Panc1 (cell line): ENCODE data around the gene SGIP1. TPM values are rescaled to one million over a fixed set of nuclear protein-coding genes. Genes with fewer than 3 reads are reported as not detected.

Experiments used
- ATAC-seq: fragments of 200-7000 bp; cut with Tn5 transposase; 2 replicates; pipeline ENCODE4 v1.9.1; 2020; ENCODE audit warnings: mild to moderate bottlenecking, moderate library complexity
- BruUV-seq: library from RNA; stranded (reverse); fragments of 400-500 nt; replicated peaks from 2 replicates; lab custom pipeline; 2021; lab: Mats Ljungman, UMichigan
- CTCF ChIA-PET: fragments of 300-600 bp; sonication (Branson Sonifier 250); formaldehyde crosslinking; loops from one replicate; lab custom pipeline; 2022; ENCODE audit warnings: antibody characterized with exemption; lab: Charles Lee
- POLR2A ChIA-PET: fragments of 300-600 bp; sonication (Branson Sonifier 250); formaldehyde crosslinking; loops from one replicate; lab custom pipeline; 2022; ENCODE audit warnings: antibody characterized with exemption; lab: Charles Lee
- DNase-seq: peaks from one replicate; pipeline ENCODE4 v3.0.0-alpha.2; 2010; ENCODE audit warnings: low read depth, low spot score
- H3K27ac ChIP-seq: 2 replicates; pipeline ENCODE4 v1.5.1; 2011; ENCODE audit warnings: mild to moderate bottlenecking, low read length, inconsistent platforms
- H3K27me3 ChIP-seq: fragments of 200-500 bp; sonication (Bioruptor generic); 2 replicates; pipeline ENCODE4 v1.6.0; 2014; ENCODE audit warnings: low read length, inconsistent platforms; ENCODE audit not compliant: control insufficient read depth, insufficient read depth
- H3K36me3 ChIP-seq: fragments of 200-500 bp; sonication (Bioruptor generic); 2 replicates; pipeline ENCODE4 v1.5.1; 2014; ENCODE audit warnings: inconsistent platforms, mild to moderate bottlenecking, low read length, moderate library complexity; ENCODE audit not compliant: control insufficient read depth, insufficient read depth
- H3K4me1 ChIP-seq: 2 replicates; pipeline ENCODE4 v1.5.1; 2011; ENCODE audit warnings: inconsistent platforms, mild to moderate bottlenecking, low read length, moderate library complexity; ENCODE audit not compliant: control insufficient read depth, insufficient read depth
- H3K4me3 ChIP-seq, 2 experiments: 2 replicates each; pipeline ENCODE4 v1.5.1; 2011 to 2012; ENCODE audit warnings: low read depth in 2 of 2, low read length in 2 of 2, mild to moderate bottlenecking in 2 of 2, inconsistent platforms in 1 of 2, moderate library complexity in 1 of 2
- H3K9me3 ChIP-seq: fragments of 200-500 bp; sonication (Bioruptor generic); 2 replicates; pipeline ENCODE4 v1.5.1; 2014; ENCODE audit warnings: low read depth, mild to moderate bottlenecking, inconsistent platforms, low read length, moderate library complexity; ENCODE audit not compliant: control insufficient read depth, insufficient read depth
- POLR2AphosphoS5 ChIP-seq: IDR thresholded peaks from 2 replicates; pipeline ENCODE4 v1.6.1; 2012; ENCODE audit warnings: mild to moderate bottlenecking, low read depth, low read length, moderate library complexity
- SIN3A ChIP-seq: IDR thresholded peaks from 2 replicates; pipeline ENCODE4 v1.6.1; 2012; ENCODE audit warnings: low read depth, mild to moderate bottlenecking, low read length, moderate library complexity, borderline replicate concordance; ENCODE audit not compliant: insufficient read depth
- TCF7L2 ChIP-seq: IDR thresholded peaks from 2 replicates; pipeline ENCODE4 v1.6.1; 2011; ENCODE audit warnings: mild to moderate bottlenecking, low read depth, low read length, inconsistent platforms
- in situ Hi-C: cut with HindIII; loops from 2 replicates; pipeline ENCODE4 v1.10.0; 2016; ENCODE audit warnings: low sequenced_read_pairs, low pct_unique_long_range_greater_than_20kb
- intact Hi-C: fragments of 100-400 bp; cut with micrococcal nuclease; formaldehyde crosslinking; loops from one replicate; pipeline ENCODE4 v1.10.0; 2022; ENCODE audit not compliant: unreplicated experiment
- total RNA-seq: library from RNA; stranded (reverse); gene quantifications from one replicate; pipeline ENCODE4 v1.2.1, GENCODE V29; 2021; ENCODE audit not compliant: unreplicated experiment
- TF ChIP-seq, protein P1 (sequence below): fragments of 450-650 bp; IDR thresholded peaks from 2 replicates; pipeline ENCODE4 v1.5.1; 2017; ENCODE audit warnings: mild to moderate bottlenecking
- TF ChIP-seq, protein P2 (sequence below), 2 experiments: IDR thresholded peaks; 2 replicates each; pipeline ENCODE4 v1.6.1; 2011 to 2012; ENCODE audit warnings: low read depth in 2 of 2, control low read depth in 1 of 2, low read length in 1 of 2, mild to moderate bottlenecking in 1 of 2, moderate library complexity in 1 of 2; ENCODE audit not compliant: insufficient read depth in 1 of 2

Gene SGIP1
- total RNA-seq, 1 experiment from 2014 or later, result 1.6 TPM

DNA sequence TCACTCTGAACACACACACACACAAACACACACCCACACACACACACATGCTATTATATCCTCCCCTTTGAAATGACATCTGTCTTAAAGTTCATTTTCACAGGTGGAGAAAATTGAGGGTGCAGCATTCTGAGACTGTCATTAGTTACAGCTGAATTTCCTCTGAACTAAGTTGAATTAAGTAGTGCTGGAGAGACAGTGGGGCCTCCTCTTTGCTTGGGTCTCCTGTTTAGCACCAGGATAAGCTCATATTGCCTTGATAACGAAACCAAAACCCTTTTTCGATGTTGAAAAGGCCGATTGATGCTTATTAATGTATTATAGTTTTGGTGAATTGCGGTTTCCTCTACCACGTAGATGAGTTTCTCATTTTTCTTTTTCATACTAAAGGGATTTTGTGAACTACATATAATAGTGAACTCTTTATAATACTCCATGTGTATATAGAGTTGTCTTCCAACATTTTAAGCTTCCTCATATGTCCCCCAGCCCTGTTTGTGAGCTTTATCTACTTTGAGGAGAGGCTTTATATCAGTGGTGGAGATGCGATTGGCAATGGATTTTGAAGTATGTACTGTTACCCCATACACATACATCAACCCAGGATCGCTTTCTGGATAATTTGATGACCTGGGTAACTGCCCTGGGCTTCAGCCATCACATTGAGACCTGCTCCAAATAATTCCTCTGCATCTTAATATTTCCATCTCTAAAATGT is 235.7 kb downstream of the SGIP1 start:
- Histone ChIP-seq H3K4me1 (no peaks in the 10 kb centered on the region), H3K27me3 (no peaks in the 10 kb centered on the region), H3K36me3 (no peaks in the 10 kb centered on the region), H3K9me3 (no peaks in the 10 kb centered on the region), H3K27ac (no peak overlapping the region), H3K4me3 (0 out of 4 replicates have a peak overlapping the region, but pooled peaks of 1 of the 2 experiments have one; percentile 10)
- intact Hi-C loops (loop anchor here (5.0 to 10.0 kb wide), 4 partner anchors 165 to 443 kb away; no protein-coding TSS in a partner anchor), in situ Hi-C loops (no loop called here)
- ChIA-PET POLR2A (no interaction called here), CTCF (interaction anchor here (0.7 kb wide), 1 partner anchor 160 kb away, joined by 3 read pairs; no protein-coding TSS in a partner anchor)
- DNase-seq (no peak), ATAC-seq (no peak)
- TF ChIP-seq, protein P1, sequence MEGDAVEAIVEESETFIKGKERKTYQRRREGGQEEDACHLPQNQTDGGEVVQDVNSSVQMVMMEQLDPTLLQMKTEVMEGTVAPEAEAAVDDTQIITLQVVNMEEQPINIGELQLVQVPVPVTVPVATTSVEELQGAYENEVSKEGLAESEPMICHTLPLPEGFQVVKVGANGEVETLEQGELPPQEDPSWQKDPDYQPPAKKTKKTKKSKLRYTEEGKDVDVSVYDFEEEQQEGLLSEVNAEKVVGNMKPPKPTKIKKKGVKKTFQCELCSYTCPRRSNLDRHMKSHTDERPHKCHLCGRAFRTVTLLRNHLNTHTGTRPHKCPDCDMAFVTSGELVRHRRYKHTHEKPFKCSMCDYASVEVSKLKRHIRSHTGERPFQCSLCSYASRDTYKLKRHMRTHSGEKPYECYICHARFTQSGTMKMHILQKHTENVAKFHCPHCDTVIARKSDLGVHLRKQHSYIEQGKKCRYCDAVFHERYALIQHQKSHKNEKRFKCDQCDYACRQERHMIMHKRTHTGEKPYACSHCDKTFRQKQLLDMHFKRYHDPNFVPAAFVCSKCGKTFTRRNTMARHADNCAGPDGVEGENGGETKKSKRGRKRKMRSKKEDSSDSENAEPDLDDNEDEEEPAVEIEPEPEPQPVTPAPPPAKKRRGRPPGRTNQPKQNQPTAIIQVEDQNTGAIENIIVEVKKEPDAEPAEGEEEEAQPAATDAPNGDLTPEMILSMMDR, result no peak
- TF ChIP-seq POLR2AphosphoS5, result no peak
- TF ChIP-seq, protein P2, sequence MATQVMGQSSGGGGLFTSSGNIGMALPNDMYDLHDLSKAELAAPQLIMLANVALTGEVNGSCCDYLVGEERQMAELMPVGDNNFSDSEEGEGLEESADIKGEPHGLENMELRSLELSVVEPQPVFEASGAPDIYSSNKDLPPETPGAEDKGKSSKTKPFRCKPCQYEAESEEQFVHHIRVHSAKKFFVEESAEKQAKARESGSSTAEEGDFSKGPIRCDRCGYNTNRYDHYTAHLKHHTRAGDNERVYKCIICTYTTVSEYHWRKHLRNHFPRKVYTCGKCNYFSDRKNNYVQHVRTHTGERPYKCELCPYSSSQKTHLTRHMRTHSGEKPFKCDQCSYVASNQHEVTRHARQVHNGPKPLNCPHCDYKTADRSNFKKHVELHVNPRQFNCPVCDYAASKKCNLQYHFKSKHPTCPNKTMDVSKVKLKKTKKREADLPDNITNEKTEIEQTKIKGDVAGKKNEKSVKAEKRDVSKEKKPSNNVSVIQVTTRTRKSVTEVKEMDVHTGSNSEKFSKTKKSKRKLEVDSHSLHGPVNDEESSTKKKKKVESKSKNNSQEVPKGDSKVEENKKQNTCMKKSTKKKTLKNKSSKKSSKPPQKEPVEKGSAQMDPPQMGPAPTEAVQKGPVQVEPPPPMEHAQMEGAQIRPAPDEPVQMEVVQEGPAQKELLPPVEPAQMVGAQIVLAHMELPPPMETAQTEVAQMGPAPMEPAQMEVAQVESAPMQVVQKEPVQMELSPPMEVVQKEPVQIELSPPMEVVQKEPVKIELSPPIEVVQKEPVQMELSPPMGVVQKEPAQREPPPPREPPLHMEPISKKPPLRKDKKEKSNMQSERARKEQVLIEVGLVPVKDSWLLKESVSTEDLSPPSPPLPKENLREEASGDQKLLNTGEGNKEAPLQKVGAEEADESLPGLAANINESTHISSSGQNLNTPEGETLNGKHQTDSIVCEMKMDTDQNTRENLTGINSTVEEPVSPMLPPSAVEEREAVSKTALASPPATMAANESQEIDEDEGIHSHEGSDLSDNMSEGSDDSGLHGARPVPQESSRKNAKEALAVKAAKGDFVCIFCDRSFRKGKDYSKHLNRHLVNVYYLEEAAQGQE (IDR thresholded peaks at IDR 0.05; ENCODE audit: insufficient read depth in 1 of 2, low read depth in 2 of 2, low read length in 1 of 2), result no peak
- BruUV-seq, result no TSS peak

GRCh38 chr1:66770240-66770639 is 236.3 kb downstream of the SGIP1 start:
- ChIA-PET CTCF (interaction anchor here (0.7 kb wide), 1 partner anchor 159 kb away, joined by 3 read pairs; no protein-coding TSS in a partner anchor), POLR2A (no interaction called here)
- ATAC-seq, result no peak
- no TSS peak for BruUV-seq
- Histone ChIP-seq H3K36me3 (no peaks in the 10 kb centered on the region), H3K27ac (no peak overlapping the region), H3K4me1 (no peaks in the 10 kb centered on the region), H3K9me3 (no peaks in the 10 kb centered on the region), H3K4me3 (no peak overlapping the region), H3K27me3 (no peaks in the 10 kb centered on the region)
- no peak for DNase-seq
- TF ChIP-seq TCF7L2 (no peak), POLR2AphosphoS5 (no peak), SIN3A (no peak)
- TF ChIP-seq, protein P2 (IDR thresholded peaks at IDR 0.05; ENCODE audit: insufficient read depth in 1 of 2, low read depth in 2 of 2, low read length in 1 of 2), result no peak
- TF ChIP-seq, protein P1, result no peak
- in situ Hi-C loops (no loop called here), intact Hi-C loops (no loop called here)
